ENCODE results near the gene ZNF507. TPM values are rescaled to one million over a fixed set of nuclear protein-coding genes. Genes with fewer than 3 reads are reported as not detected.

The ZNF507 gene
- total RNA-seq, 4 donors from 2014 or later, result 12.6 to 19.1 (median 17.9) TPM

GRCh38 chr19:32352241-32352630 is 6.8 kb downstream of the ZNF507 start:
- WGBS, result 98% methylated on average over 1 of the region's 1 CpG
- H3K27ac ChIP-seq (replicated peaks in 1 of 4), result peak overlapping the region in 2 of 4 donors; percentile 25 to 43
- no peaks in the 10 kb centered on the region for H3K27me3 ChIP-seq
- H3K36me3 ChIP-seq, result peaks cover 36 to 63% (median 51%) of the 10 kb centered on the region in 4 donors
- DNase-seq (ENCODE audit: extremely low spot score), result no peak
- intact Hi-C loops (cut with DNase I), result no loop called here
- no peak for TF ChIP-seq EP300 (IDR thresholded peaks at IDR 0.05)
- no peak for TF ChIP-seq POLR2AphosphoS5 (IDR thresholded peaks at IDR 0.05)
- no peak for TF ChIP-seq POLR2A (IDR thresholded peaks at IDR 0.05; ENCODE audit: low read depth)
- TF ChIP-seq, protein P1, sequence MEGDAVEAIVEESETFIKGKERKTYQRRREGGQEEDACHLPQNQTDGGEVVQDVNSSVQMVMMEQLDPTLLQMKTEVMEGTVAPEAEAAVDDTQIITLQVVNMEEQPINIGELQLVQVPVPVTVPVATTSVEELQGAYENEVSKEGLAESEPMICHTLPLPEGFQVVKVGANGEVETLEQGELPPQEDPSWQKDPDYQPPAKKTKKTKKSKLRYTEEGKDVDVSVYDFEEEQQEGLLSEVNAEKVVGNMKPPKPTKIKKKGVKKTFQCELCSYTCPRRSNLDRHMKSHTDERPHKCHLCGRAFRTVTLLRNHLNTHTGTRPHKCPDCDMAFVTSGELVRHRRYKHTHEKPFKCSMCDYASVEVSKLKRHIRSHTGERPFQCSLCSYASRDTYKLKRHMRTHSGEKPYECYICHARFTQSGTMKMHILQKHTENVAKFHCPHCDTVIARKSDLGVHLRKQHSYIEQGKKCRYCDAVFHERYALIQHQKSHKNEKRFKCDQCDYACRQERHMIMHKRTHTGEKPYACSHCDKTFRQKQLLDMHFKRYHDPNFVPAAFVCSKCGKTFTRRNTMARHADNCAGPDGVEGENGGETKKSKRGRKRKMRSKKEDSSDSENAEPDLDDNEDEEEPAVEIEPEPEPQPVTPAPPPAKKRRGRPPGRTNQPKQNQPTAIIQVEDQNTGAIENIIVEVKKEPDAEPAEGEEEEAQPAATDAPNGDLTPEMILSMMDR (IDR thresholded peaks at IDR 0.05), result no peak
- no peak overlapping the region for H3K4me3 ChIP-seq
- peaks cover 25 to 59% (median 56%) of the 10 kb centered on the region in 4 donors for H3K4me1 ChIP-seq
- no peaks in the 10 kb centered on the region for H3K9me3 ChIP-seq

GRCh38 chr19:32354345-32354744 is 8.9 kb downstream of the ZNF507 start:
- H3K36me3 ChIP-seq, result peaks cover 51 to 80% (median 62%) of the 10 kb centered on the region in 4 donors
- DNase-seq (ENCODE audit: extremely low spot score), result no peak

DNA sequence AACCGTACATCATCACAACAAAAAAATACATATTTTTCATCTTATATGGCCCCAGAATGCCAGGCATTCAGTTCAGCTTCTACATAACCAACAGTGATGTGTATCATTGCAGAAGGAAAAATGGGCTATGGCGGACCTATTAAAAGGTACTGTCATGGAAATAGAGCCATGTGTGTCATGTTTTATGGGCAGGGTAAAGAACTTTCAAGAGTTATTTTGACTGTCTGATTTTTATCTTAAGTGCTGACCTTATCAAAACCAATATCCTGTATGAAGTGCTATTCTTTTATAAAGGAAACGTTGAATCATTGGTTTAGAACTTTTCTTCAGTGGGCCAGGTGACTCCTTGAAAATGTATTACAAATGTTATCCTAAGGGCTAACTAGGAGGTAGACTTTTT is 9.9 kb downstream of the ZNF507 start:
- WGBS, result 96% methylated on average over 3 of the region's 3 CpGs
- Histone ChIP-seq H3K36me3 (peaks cover 59 to 80% (median 67%) of the 10 kb centered on the region in 4 donors), H3K27ac (replicated peaks in 1 of 4) (no peak overlapping the region), H3K4me1 (peaks cover 16 to 30% (median 27%) of the 10 kb centered on the region in 4 donors), H3K27me3 (no peaks in the 10 kb centered on the region), H3K9me3 (no peaks in the 10 kb centered on the region), H3K4me3 (no peak overlapping the region)
- no peak for DNase-seq (ENCODE audit: extremely low spot score)
- no peak for TF ChIP-seq EP300 (IDR thresholded peaks at IDR 0.05)
- TF ChIP-seq, protein P1 (IDR thresholded peaks at IDR 0.05), result no peak
- no peak for TF ChIP-seq POLR2AphosphoS5 (IDR thresholded peaks at IDR 0.05)
- TF ChIP-seq POLR2A (IDR thresholded peaks at IDR 0.05; ENCODE audit: low read depth), result no peak
- intact Hi-C loops (cut with DNase I), result no loop called here

More at GRCh38 chr19:32354345-32354744, 8.9 kb downstream of the ZNF507 start:
- no peaks in the 10 kb centered on the region for H3K9me3 ChIP-seq
- no peak overlapping the region for H3K27ac ChIP-seq (replicated peaks in 1 of 4)
- H3K27me3 ChIP-seq, result no peaks in the 10 kb centered on the region
- H3K4me1 ChIP-seq, result peaks cover 16 to 38% (median 35%) of the 10 kb centered on the region in 4 donors
- intact Hi-C loops (cut with DNase I), result no loop called here
- TF ChIP-seq, protein P1 (IDR thresholded peaks at IDR 0.05), result no peak
- no peak for TF ChIP-seq POLR2A (IDR thresholded peaks at IDR 0.05; ENCODE audit: low read depth)
- TF ChIP-seq EP300 (IDR thresholded peaks at IDR 0.05), result no peak
- no peak for TF ChIP-seq POLR2AphosphoS5 (IDR thresholded peaks at IDR 0.05)
- WGBS, result 94% methylated on average over 9 of the region's 9 CpGs
- no peak overlapping the region for H3K4me3 ChIP-seq

GRCh38 chr19:32357720-32358119 is 12.3 kb downstream of the ZNF507 start:
- 17% methylated on average over 2 of the region's 2 CpGs for WGBS
- DNase-seq (ENCODE audit: extremely low spot score), result no peak
- Histone ChIP-seq H3K4me1 (peaks cover 4 to 13% (median 9%) of the 10 kb centered on the region in 4 donors), H3K27ac (replicated peaks in 1 of 4) (no peak overlapping the region), H3K27me3 (no peaks in the 10 kb centered on the region), H3K4me3 (no peak overlapping the region), H3K9me3 (no peaks in the 10 kb centered on the region), H3K36me3 (peaks cover 59 to 100% (median 82%) of the 10 kb centered on the region in 4 donors)
- intact Hi-C loops (cut with DNase I), result no loop called here
- TF ChIP-seq EP300 (IDR thresholded peaks at IDR 0.05) (no peak), POLR2AphosphoS5 (IDR thresholded peaks at IDR 0.05) (no peak), POLR2A (IDR thresholded peaks at IDR 0.05; ENCODE audit: low read depth) (no peak)
- TF ChIP-seq, protein P1 (IDR thresholded peaks at IDR 0.05), result peak in 2 of 3 experiments; percentile 8 to 17

- no peaks in the 10 kb centered on the region for H3K9me3 ChIP-seq
- DNase-seq (ENCODE audit: extremely low spot score), result no peak
- no peak for TF ChIP-seq POLR2AphosphoS5 (IDR thresholded peaks at IDR 0.05)
- no peak overlapping the region for H3K4me3 ChIP-seq
- peaks cover 10 to 19% (median 15%) of the 10 kb centered on the region in 4 donors for H3K4me1 ChIP-seq
- H3K27me3 ChIP-seq, result no peaks in the 10 kb centered on the region
- 95% methylated on average over 5 of the region's 5 CpGs for WGBS
- intact Hi-C loops (cut with DNase I), result no loop called here
- no peak overlapping the region for H3K27ac ChIP-seq (replicated peaks in 1 of 4)
- peaks cover 53 to 100% (median 76%) of the 10 kb centered on the region in 4 donors for H3K36me3 ChIP-seq
Observed at GRCh38 chr19:32358321-32358720, 12.9 kb downstream of the ZNF507 start.

Data from esophagus muscularis mucosa (tissue), 4 donors.